HCT116 (cell line): ENCODE results near the gene CACNB1. TPM values are rescaled to one million over a fixed set of nuclear protein-coding genes. Genes with fewer than 3 reads are reported as not detected.

Experiments
- ATAC-seq: fragments of 200-7000 bp; cut with Tn5 transposase; 2 replicates; pipeline ENCODE4 v1.9.1; 2020; ENCODE audit warnings: mild to moderate bottlenecking, moderate library complexity
- BruUV-seq: library from RNA; stranded (reverse); fragments of 400-500 nt; replicated peaks from 2 replicates; lab custom pipeline; 2021; lab: Mats Ljungman, UMichigan
- CTCF ChIA-PET: fragments of 300-600 bp; sonication (Branson Sonifier 250); formaldehyde crosslinking; loops from one replicate; lab custom pipeline; 2021; ENCODE audit warnings: antibody characterized with exemption; lab: Charles Lee
- POLR2A ChIA-PET: fragments of 300-600, 350-600 bp; sonication (Branson Sonifier 250); formaldehyde crosslinking; loops from one replicate; lab custom pipeline; 2021; ENCODE audit warnings: antibody characterized with exemption; lab: Charles Lee
- RAD21 ChIA-PET, 2 experiments: fragments of 300-600 bp; sonication (Branson Sonifier 250); formaldehyde crosslinking; loops; one replicate each; lab custom pipeline; 2023; ENCODE audit warnings: low total read pairs in 2 of 2; ENCODE audit not compliant: uncharacterized antibody in 2 of 2, unreplicated experiment in 2 of 2, low non-redundant PET in 1 of 2; lab: Charles Lee
- DNase-seq: peaks from one replicate; pipeline ENCODE4 v3.0.0-alpha.2; 2010; ENCODE audit warnings: low read depth, low spot score
- H2AFZ ChIP-seq: fragments of 200-600 bp; shearing (Covaris generic), sonication (generic); 2 replicates; pipeline ENCODE4 v1.6.1; 2017; ENCODE audit warnings: low read depth, mixed run types, mixed read lengths, antibody characterized with exemption, low read length; ENCODE audit not compliant: poor library complexity, severe bottlenecking
- H3K27ac ChIP-seq: 2 replicates; pipeline ENCODE4 v1.5.1; 2012; ENCODE audit warnings: low read depth, low read length
- H3K27me3 ChIP-seq: fragments of 200-600 bp; sonication (generic); 2 replicates; pipeline ENCODE4 v1.6.1; 2016; ENCODE audit warnings: mixed run types, low read length, mixed read lengths; ENCODE audit not compliant: insufficient read depth
- H3K36me3 ChIP-seq, 2 experiments: fragments of 200-500 bp in 1 of 2; fragments of 200-600 bp in 1 of 2; sonication (Bioruptor generic) in 1 of 2; sonication (generic) in 1 of 2; 2 replicates each; pipeline versions ENCODE4 v1.5.1 to v1.6.1; 2014 to 2016; ENCODE audit warnings: low read length in 2 of 2, inconsistent platforms in 1 of 2, mixed read lengths in 1 of 2, mixed run types in 1 of 2; ENCODE audit not compliant: insufficient read depth in 2 of 2, control insufficient read depth in 1 of 2
- H3K4me1 ChIP-seq, 2 experiments: fragments of 200-600 bp in 1 of 2; sonication (generic) in 1 of 2; 2 replicates each; pipeline versions ENCODE4 v1.5.1 to v1.6.1; 2012 to 2017; ENCODE audit warnings: low read length in 2 of 2, inconsistent platforms in 1 of 2, mild to moderate bottlenecking in 1 of 2, mixed read lengths in 1 of 2, mixed run types in 1 of 2, moderate library complexity in 1 of 2; ENCODE audit not compliant: insufficient read depth in 2 of 2, control insufficient read depth in 1 of 2
- H3K4me2 ChIP-seq: fragments of 200-600 bp; sonication (generic); 2 replicates; pipeline ENCODE4 v1.6.1; 2017; ENCODE audit warnings: mixed run types, low read length, mixed read lengths
- H3K4me3 ChIP-seq, 2 experiments: fragments of 200-600 bp in 1 of 2; sonication (generic) in 1 of 2; replicated peaks in 1 of 2; 2 replicates each; pipeline ENCODE4 v1.5.1; 2011 to 2016; ENCODE audit warnings: low read length in 2 of 2, control low read depth in 1 of 2, low read depth in 1 of 2, mild to moderate bottlenecking in 1 of 2, mixed read lengths in 1 of 2, mixed run types in 1 of 2
- H3K79me2 ChIP-seq: fragments of 200-600 bp; sonication (generic); 2 replicates; pipeline ENCODE4 v1.6.1; 2017; ENCODE audit warnings: mild to moderate bottlenecking, mixed run types, low read length, moderate library complexity, mixed read lengths; ENCODE audit not compliant: insufficient read depth
- H3K9ac ChIP-seq: fragments of 200-600 bp; sonication (generic); 2 replicates; pipeline ENCODE4 v1.6.1; 2016; ENCODE audit warnings: low read length, mixed read lengths
- H3K9me2 ChIP-seq: fragments of 200-600 bp; sonication (generic), shearing (Covaris generic); 2 replicates; pipeline ENCODE4 v1.6.1; 2017; ENCODE audit warnings: mixed run types, mild to moderate bottlenecking, moderate library complexity; ENCODE audit not compliant: insufficient read depth
- H3K9me3 ChIP-seq, 2 experiments: fragments of 200-500 bp in 1 of 2; fragments of 200-600 bp in 1 of 2; sonication (Bioruptor generic) in 1 of 2; sonication (generic) in 1 of 2; 2 replicates each; pipeline ENCODE4 v1.6.1; 2014 to 2017; ENCODE audit warnings: low read length in 2 of 2, mixed read lengths in 2 of 2, inconsistent platforms in 1 of 2, low read depth in 1 of 2, mild to moderate bottlenecking in 1 of 2, mixed run types in 1 of 2, moderate library complexity in 1 of 2; ENCODE audit not compliant: control insufficient read depth in 1 of 2, insufficient read depth in 1 of 2
- H4K20me1 ChIP-seq: fragments of 200-600 bp; sonication (generic), shearing (Covaris generic); 2 replicates; pipeline ENCODE4 v1.6.1; 2017; ENCODE audit warnings: mixed run types, mild to moderate bottlenecking, moderate library complexity; ENCODE audit not compliant: insufficient read depth
- FOSL1 ChIP-seq: IDR thresholded peaks from 2 replicates; pipeline ENCODE4 v1.6.1; 2012; ENCODE audit warnings: low read depth
- POLR2A ChIP-seq: IDR thresholded peaks from 2 replicates; pipeline ENCODE4 v1.7.0; 2011; ENCODE audit warnings: borderline replicate concordance; ENCODE audit not compliant: insufficient read depth, insufficient read length; ENCODE audit errors: extremely low read depth
- POLR2AphosphoS5 ChIP-seq: IDR thresholded peaks from 2 replicates; pipeline ENCODE4 v1.6.1; 2011; ENCODE audit warnings: mild to moderate bottlenecking, low read depth, low read length, moderate library complexity
- ZBTB33 ChIP-seq: IDR thresholded peaks from 2 replicates; pipeline ENCODE4 v1.6.1; 2011; ENCODE audit warnings: mild to moderate bottlenecking, low read length, moderate library complexity; ENCODE audit not compliant: insufficient replicate concordance; ENCODE audit errors: extremely low read depth
- intact Hi-C: fragments of 100-400 bp; cut with micrococcal nuclease; formaldehyde crosslinking; loops from 2 replicates; pipeline ENCODE4 v1.10.0; 2022
- total RNA-seq: library from RNA; stranded (reverse); gene quantifications from one replicate; pipeline ENCODE4 v1.2.1, GENCODE V29; 2021; ENCODE audit not compliant: unreplicated experiment

Gene CACNB1
- total RNA-seq, 1 experiment from 2014 or later, result 13.0 TPM

GRCh38 chr17:39200957-39201510, 3.6 kb upstream of the CACNB1 start:
- TF ChIP-seq POLR2AphosphoS5 (peak; percentile 33; the same call in 1 of the 2 replicates), ZBTB33 (no peak), POLR2A (peak; percentile 11), FOSL1 (no peak)
- peak overlapping the region; percentile 88 for H3K4me2 ChIP-seq
- POLR2A ChIA-PET, result no interaction called here
- CTCF ChIA-PET, result no interaction called here
- RAD21 ChIA-PET, result no interaction called here
- ATAC-seq, result no peak
- H3K36me3 ChIP-seq, result peaks cover 35 to 43% of the 10 kb centered on the region in 2 experiments
- no peak overlapping the region for H2AFZ ChIP-seq
- no peak for DNase-seq
- peak overlapping the region; percentile 93 for H3K27ac ChIP-seq
- peak overlapping the region; percentile 99 for H3K9ac ChIP-seq
- BruUV-seq, result no TSS peak
- intact Hi-C loops, result loop anchor here (1.0 to 10.0 kb wide), 2 partner anchors 48 to 324 kb away; no protein-coding TSS in a partner anchor
- H3K9me2 ChIP-seq, result no peaks in the 10 kb centered on the region
- H3K4me1 ChIP-seq, result peaks cover 20 to 49% of the 10 kb centered on the region in 2 experiments
- peak overlapping the region; percentile 66 to 82 for H3K4me3 ChIP-seq
- peaks cover 18% of the 10 kb centered on the region; the same call in 1 of the 2 replicates for H4K20me1 ChIP-seq
- no peaks in the 10 kb centered on the region for H3K9me3 ChIP-seq
- no peaks in the 10 kb centered on the region for H3K27me3 ChIP-seq
- peaks cover 36% of the 10 kb centered on the region for H3K79me2 ChIP-seq
